Measurements from ENCODE around the gene LRRC4C. TPM values are rescaled to one million over a fixed set of nuclear protein-coding genes. Genes with fewer than 3 reads are reported as not detected.

Gene LRRC4C
- 0.15 TPM for total RNA-seq (2021; ENCODE audit: unreplicated experiment)
- polyA plus RNA-seq (2012; ENCODE audit: insufficient read length), result not detected
- percentile 4 among the genes with signal in this experiment for Bru-seq, nascent RNA
- BruChase-seq, experiment 1, labeled RNA remaining after a 2-hour chase, result percentile 4 among the genes with signal in this experiment
- percentile 1 among the genes with signal in this experiment for BruChase-seq, experiment 2, labeled RNA remaining after a 6-hour chase
- long read RNA-seq, result 0 reads

GRCh38 chr11:41459465-41460401, at the start of gene LRRC4C:
TSS of gene LRRC4C (minus strand) at chr11:41459652.
- ChIA-PET CTCF (interaction anchor here (1.5 kb wide), 1 partner anchor 1065 kb away, joined by 6 read pairs; no protein-coding TSS in a partner anchor), POLR2A (interaction anchor here (0.5 kb wide), 1 partner anchor 9 kb away, joined by 3 read pairs; no protein-coding TSS in a partner anchor)
- peaks cover 4% of the 10 kb centered on the region; the same call in 1 of the 2 replicates for H3K27me3 ChIP-seq (ENCODE audit: control insufficient read depth, insufficient read depth, low read length)
- DNase-seq (ENCODE audit: low read depth, low spot score), result no peak
- TF ChIP-seq, protein P1, sequence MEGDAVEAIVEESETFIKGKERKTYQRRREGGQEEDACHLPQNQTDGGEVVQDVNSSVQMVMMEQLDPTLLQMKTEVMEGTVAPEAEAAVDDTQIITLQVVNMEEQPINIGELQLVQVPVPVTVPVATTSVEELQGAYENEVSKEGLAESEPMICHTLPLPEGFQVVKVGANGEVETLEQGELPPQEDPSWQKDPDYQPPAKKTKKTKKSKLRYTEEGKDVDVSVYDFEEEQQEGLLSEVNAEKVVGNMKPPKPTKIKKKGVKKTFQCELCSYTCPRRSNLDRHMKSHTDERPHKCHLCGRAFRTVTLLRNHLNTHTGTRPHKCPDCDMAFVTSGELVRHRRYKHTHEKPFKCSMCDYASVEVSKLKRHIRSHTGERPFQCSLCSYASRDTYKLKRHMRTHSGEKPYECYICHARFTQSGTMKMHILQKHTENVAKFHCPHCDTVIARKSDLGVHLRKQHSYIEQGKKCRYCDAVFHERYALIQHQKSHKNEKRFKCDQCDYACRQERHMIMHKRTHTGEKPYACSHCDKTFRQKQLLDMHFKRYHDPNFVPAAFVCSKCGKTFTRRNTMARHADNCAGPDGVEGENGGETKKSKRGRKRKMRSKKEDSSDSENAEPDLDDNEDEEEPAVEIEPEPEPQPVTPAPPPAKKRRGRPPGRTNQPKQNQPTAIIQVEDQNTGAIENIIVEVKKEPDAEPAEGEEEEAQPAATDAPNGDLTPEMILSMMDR (IDR thresholded peaks at IDR 0.05), result no peak
- no peak for TF ChIP-seq TCF7L2 (IDR thresholded peaks at IDR 0.05; ENCODE audit: low read depth, low read length)
- no peak for TF ChIP-seq SIN3A (IDR thresholded peaks at IDR 0.05; ENCODE audit: borderline replicate concordance, insufficient read depth, low read depth, low read length)
- no peak for TF ChIP-seq POLR2AphosphoS5 (IDR thresholded peaks at IDR 0.05; ENCODE audit: low read depth, low read length)
- TF ChIP-seq, protein P2, sequence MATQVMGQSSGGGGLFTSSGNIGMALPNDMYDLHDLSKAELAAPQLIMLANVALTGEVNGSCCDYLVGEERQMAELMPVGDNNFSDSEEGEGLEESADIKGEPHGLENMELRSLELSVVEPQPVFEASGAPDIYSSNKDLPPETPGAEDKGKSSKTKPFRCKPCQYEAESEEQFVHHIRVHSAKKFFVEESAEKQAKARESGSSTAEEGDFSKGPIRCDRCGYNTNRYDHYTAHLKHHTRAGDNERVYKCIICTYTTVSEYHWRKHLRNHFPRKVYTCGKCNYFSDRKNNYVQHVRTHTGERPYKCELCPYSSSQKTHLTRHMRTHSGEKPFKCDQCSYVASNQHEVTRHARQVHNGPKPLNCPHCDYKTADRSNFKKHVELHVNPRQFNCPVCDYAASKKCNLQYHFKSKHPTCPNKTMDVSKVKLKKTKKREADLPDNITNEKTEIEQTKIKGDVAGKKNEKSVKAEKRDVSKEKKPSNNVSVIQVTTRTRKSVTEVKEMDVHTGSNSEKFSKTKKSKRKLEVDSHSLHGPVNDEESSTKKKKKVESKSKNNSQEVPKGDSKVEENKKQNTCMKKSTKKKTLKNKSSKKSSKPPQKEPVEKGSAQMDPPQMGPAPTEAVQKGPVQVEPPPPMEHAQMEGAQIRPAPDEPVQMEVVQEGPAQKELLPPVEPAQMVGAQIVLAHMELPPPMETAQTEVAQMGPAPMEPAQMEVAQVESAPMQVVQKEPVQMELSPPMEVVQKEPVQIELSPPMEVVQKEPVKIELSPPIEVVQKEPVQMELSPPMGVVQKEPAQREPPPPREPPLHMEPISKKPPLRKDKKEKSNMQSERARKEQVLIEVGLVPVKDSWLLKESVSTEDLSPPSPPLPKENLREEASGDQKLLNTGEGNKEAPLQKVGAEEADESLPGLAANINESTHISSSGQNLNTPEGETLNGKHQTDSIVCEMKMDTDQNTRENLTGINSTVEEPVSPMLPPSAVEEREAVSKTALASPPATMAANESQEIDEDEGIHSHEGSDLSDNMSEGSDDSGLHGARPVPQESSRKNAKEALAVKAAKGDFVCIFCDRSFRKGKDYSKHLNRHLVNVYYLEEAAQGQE (IDR thresholded peaks at IDR 0.05; ENCODE audit: insufficient read depth in 1 of 2, low read depth in 2 of 2, low read length in 1 of 2), result no peak
- no peaks in the 10 kb centered on the region for H3K9me3 ChIP-seq (ENCODE audit: control insufficient read depth, insufficient read depth, low read depth, low read length)
- H3K4me3 ChIP-seq (ENCODE audit: low read depth in 2 of 2, low read length in 2 of 2), result peak within 1 kb of the TSS in 1 of 2 experiments; percentile 19; a peak in 2 of 4 replicates
- no peaks in the 10 kb centered on the region for H3K4me1 ChIP-seq (ENCODE audit: control insufficient read depth, insufficient read depth, low read length)
- in situ Hi-C loops (cut with HindIII; ENCODE audit: low pct_unique_long_range_greater_than_20kb, low sequenced_read_pairs), result no loop called here
- no peak within 1 kb of the TSS for H3K27ac ChIP-seq (ENCODE audit: low read length)
- no TSS peak for BruUV-seq (replicated peaks)
- H3K36me3 ChIP-seq (ENCODE audit: control insufficient read depth, insufficient read depth, low read length), result no peaks in the 10 kb centered on the region
- intact Hi-C loops (cut with micrococcal nuclease; ENCODE audit: unreplicated experiment), result loop anchor here (5.0 to 10.0 kb wide), 2 partner anchors 1063 to 1825 kb away; no protein-coding TSS in a partner anchor
- ATAC-seq, result 0 out of 2 replicates have a peak, but pooled peaks have one; percentile 53

DNA sequence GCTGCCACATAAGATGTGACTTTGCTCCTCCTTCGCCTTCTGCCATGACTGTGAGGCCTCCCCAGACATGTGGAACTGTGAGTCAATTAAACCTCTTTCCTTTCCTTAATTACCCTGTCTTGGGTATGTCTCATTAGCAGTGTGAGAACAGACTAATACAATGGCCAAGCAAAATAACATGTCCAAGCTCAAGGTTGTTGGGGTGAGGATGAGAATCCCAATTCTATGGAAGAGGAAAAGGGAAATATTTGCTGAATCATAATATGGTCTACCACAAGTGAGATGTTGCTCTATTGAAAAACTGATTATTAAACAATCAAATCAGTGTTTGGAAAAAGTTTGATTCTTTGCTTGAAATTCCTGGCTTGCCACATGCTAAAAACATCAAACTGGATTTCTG, 48.7 kb upstream of the LRRC4C start:
- POLR2A ChIA-PET, result no interaction called here
- ATAC-seq (no peak), DNase-seq (ENCODE audit: low read depth, low spot score) (no peak)
- Histone ChIP-seq H3K27me3 (ENCODE audit: control insufficient read depth, insufficient read depth, low read length) (no peaks in the 10 kb centered on the region), H3K36me3 (ENCODE audit: control insufficient read depth, insufficient read depth, low read length) (no peaks in the 10 kb centered on the region), H3K4me1 (ENCODE audit: control insufficient read depth, insufficient read depth, low read length) (no peaks in the 10 kb centered on the region), H3K27ac (ENCODE audit: low read length) (no peak overlapping the region), H3K9me3 (ENCODE audit: control insufficient read depth, insufficient read depth, low read depth, low read length) (no peaks in the 10 kb centered on the region), H3K4me3 (ENCODE audit: low read depth in 2 of 2, low read length in 2 of 2) (no peak overlapping the region)
- CTCF ChIA-PET, result no interaction called here
- intact Hi-C loops (cut with micrococcal nuclease; ENCODE audit: unreplicated experiment) (no loop called here), in situ Hi-C loops (cut with HindIII; ENCODE audit: low pct_unique_long_range_greater_than_20kb, low sequenced_read_pairs) (no loop called here)
- no TSS peak for BruUV-seq (replicated peaks)
- TF ChIP-seq POLR2AphosphoS5 (IDR thresholded peaks at IDR 0.05; ENCODE audit: low read depth, low read length) (no peak), TCF7L2 (IDR thresholded peaks at IDR 0.05; ENCODE audit: low read depth, low read length) (no peak), SIN3A (IDR thresholded peaks at IDR 0.05; ENCODE audit: borderline replicate concordance, insufficient read depth, low read depth, low read length) (no peak)
- TF ChIP-seq, protein P2 (IDR thresholded peaks at IDR 0.05; ENCODE audit: insufficient read depth in 1 of 2, low read depth in 2 of 2, low read length in 1 of 2), result no peak
- TF ChIP-seq, protein P1 (IDR thresholded peaks at IDR 0.05), result no peak

Data from Panc1 (cell line).